ENCODE results near the gene ZNF516. TPM values are rescaled to one million over a fixed set of nuclear protein-coding genes. Genes with fewer than 3 reads are reported as not detected.
A peak's percentile ranks its signal among the peaks of the same experiment; 100 is the strongest.

The ZNF516 gene
- total and polyA plus RNA-seq, 2 experiments from 2014 or later: 18.2 to 29.2 TPM

- Histone ChIP-seq H4K20me1 (ENCODE audit: insufficient read depth, poor library complexity, severe bottlenecking) (peaks cover 7% of the 10 kb centered on the region), H2AFZ (no peak overlapping the region), H3K4me3 (no peak overlapping the region), H3K27me3 (no peaks in the 10 kb centered on the region), H3K36me3 (replicated peaks; ENCODE audit: insufficient read depth, low read depth) (no peaks in the 10 kb centered on the region), H3K79me2 (peaks cover 17% of the 10 kb centered on the region), H3K27ac (peak overlapping the region; percentile 37), H3K9me3 (ENCODE audit: low read depth) (no peaks in the 10 kb centered on the region), H3K4me2 (peak overlapping the region; percentile 26), H3K4me1 (ENCODE audit: insufficient read depth) (peaks cover 14% of the 10 kb centered on the region), H3K9me2 (replicated peaks; ENCODE audit: insufficient read depth) (no peaks in the 10 kb centered on the region)
- WGBS (ENCODE audit: low lambda C conversion rate, missing lambda C conversion rate): 84% methylated on average over 7 of the region's 7 CpGs
- DNase-seq (ENCODE audit: low spot score): no peak
- TF ChIP-seq EZH2phosphoT487 (IDR thresholded peaks at IDR 0.05; ENCODE audit: low read depth, severe bottlenecking, unreplicated experiment) (no peak), CTCF (IDR thresholded peaks at IDR 0.05; ENCODE audit: poor library complexity) (no peak), EZH2 (IDR thresholded peaks at IDR 0.05; ENCODE audit: borderline replicate concordance) (no peak)
Observed at GRCh38 chr18:76362676-76363075, 132.4 kb downstream of the ZNF516 start.

- Histone ChIP-seq H3K9me3 (ENCODE audit: low read depth) (no peaks in the 10 kb centered on the region), H3K4me3 (no peak overlapping the region), H3K36me3 (replicated peaks; ENCODE audit: insufficient read depth, low read depth) (no peaks in the 10 kb centered on the region), H3K9me2 (replicated peaks; ENCODE audit: insufficient read depth) (no peaks in the 10 kb centered on the region), H4K20me1 (ENCODE audit: insufficient read depth, poor library complexity, severe bottlenecking) (peaks cover 6% of the 10 kb centered on the region), H2AFZ (no peak overlapping the region), H3K4me2 (no peak overlapping the region), H3K27ac (no peak overlapping the region), H3K4me1 (ENCODE audit: insufficient read depth) (peaks cover 14% of the 10 kb centered on the region), H3K27me3 (no peaks in the 10 kb centered on the region), H3K79me2 (peaks cover 11% of the 10 kb centered on the region)
- no peak for DNase-seq (ENCODE audit: low spot score)
- no peak for TF ChIP-seq EZH2phosphoT487 (IDR thresholded peaks at IDR 0.05; ENCODE audit: low read depth, severe bottlenecking, unreplicated experiment)
- TF ChIP-seq EZH2 (IDR thresholded peaks at IDR 0.05; ENCODE audit: borderline replicate concordance): no peak
- no peak for TF ChIP-seq CTCF (IDR thresholded peaks at IDR 0.05; ENCODE audit: poor library complexity)
- 97% methylated on average over 8 of the region's 8 CpGs for WGBS (ENCODE audit: low lambda C conversion rate, missing lambda C conversion rate)
Observed at GRCh38 chr18:76361219-76361618, 133.8 kb downstream of the ZNF516 start.

- H3K36me3 ChIP-seq (replicated peaks; ENCODE audit: insufficient read depth, low read depth): no peaks in the 10 kb centered on the region
- no peak overlapping the region for H3K27ac ChIP-seq
- peaks cover 3% of the 10 kb centered on the region for H4K20me1 ChIP-seq (ENCODE audit: insufficient read depth, poor library complexity, severe bottlenecking)
- 93% methylated on average over 12 of the region's 12 CpGs for WGBS (ENCODE audit: low lambda C conversion rate, missing lambda C conversion rate)
- H3K4me2 ChIP-seq: no peak overlapping the region
- H3K27me3 ChIP-seq: no peaks in the 10 kb centered on the region
- no peak overlapping the region for H3K4me3 ChIP-seq
- TF ChIP-seq CTCF (IDR thresholded peaks at IDR 0.05; ENCODE audit: poor library complexity) (no peak), EZH2 (IDR thresholded peaks at IDR 0.05; ENCODE audit: borderline replicate concordance) (no peak), EZH2phosphoT487 (IDR thresholded peaks at IDR 0.05; ENCODE audit: low read depth, severe bottlenecking, unreplicated experiment) (no peak)
- H3K9me2 ChIP-seq (replicated peaks; ENCODE audit: insufficient read depth): no peaks in the 10 kb centered on the region
- peaks cover 14% of the 10 kb centered on the region for H3K4me1 ChIP-seq (ENCODE audit: insufficient read depth)
- no peak for DNase-seq (ENCODE audit: low spot score)
- H3K79me2 ChIP-seq: peaks cover 7% of the 10 kb centered on the region
- H2AFZ ChIP-seq: no peak overlapping the region
- H3K9me3 ChIP-seq (ENCODE audit: low read depth): no peaks in the 10 kb centered on the region
Observed at GRCh38 chr18:76359909-76360308, 135.1 kb downstream of the ZNF516 start.

GRCh38 chr18:76358774-76359173 lies 136.3 kb downstream of the ZNF516 start:
- H3K79me2 ChIP-seq: peaks cover 3% of the 10 kb centered on the region
- no peak for TF ChIP-seq EZH2 (IDR thresholded peaks at IDR 0.05; ENCODE audit: borderline replicate concordance)
- TF ChIP-seq CTCF (IDR thresholded peaks at IDR 0.05; ENCODE audit: poor library complexity): no peak
- TF ChIP-seq EZH2phosphoT487 (IDR thresholded peaks at IDR 0.05; ENCODE audit: low read depth, severe bottlenecking, unreplicated experiment): no peak
- no peak overlapping the region for H3K4me2 ChIP-seq
- no peak overlapping the region for H2AFZ ChIP-seq
- 89% methylated on average over 8 of the region's 8 CpGs for WGBS (ENCODE audit: low lambda C conversion rate, missing lambda C conversion rate)
- H3K27ac ChIP-seq: no peak overlapping the region
- no peak for DNase-seq (ENCODE audit: low spot score)
- H4K20me1 ChIP-seq (ENCODE audit: insufficient read depth, poor library complexity, severe bottlenecking): no peaks in the 10 kb centered on the region
- H3K4me1 ChIP-seq (ENCODE audit: insufficient read depth): peaks cover 10% of the 10 kb centered on the region
- no peaks in the 10 kb centered on the region for H3K9me3 ChIP-seq (ENCODE audit: low read depth)
- no peaks in the 10 kb centered on the region for H3K36me3 ChIP-seq (replicated peaks; ENCODE audit: insufficient read depth, low read depth)
- H3K9me2 ChIP-seq (replicated peaks; ENCODE audit: insufficient read depth): no peaks in the 10 kb centered on the region
- no peak overlapping the region for H3K4me3 ChIP-seq
- no peaks in the 10 kb centered on the region for H3K27me3 ChIP-seq

All from hepatocyte (in vitro differentiated cells).